NCI-H82 (cell line): Measurements from ENCODE around the gene VWA5B1.
"Not testable (repeated sequence)": the region's sequence is repeated elsewhere in the genome, so short reads cannot be mapped to it uniquely, and the experiment has no call there.

Source experiments
- DNase-seq: peaks from one replicate; lab custom pipeline; 2025; lab: John Stamatoyannopoulos, UW

VWA5B1 gene

GRCh38 chr1:20279509-20279908 lies 11.2 kb upstream of the VWA5B1 start:
- no peak for DNase-seq

- no peak for DNase-seq
Observed at GRCh38 chr1:20280341-20280740, 10.3 kb upstream of the VWA5B1 start.

- no peak for DNase-seq
Observed at GRCh38 chr1:20280906-20281305, 9.8 kb upstream of the VWA5B1 start.

- no peak for DNase-seq
Observed at GRCh38 chr1:20281801-20282200, 8.9 kb upstream of the VWA5B1 start.

- no peak for DNase-seq
Observed at GRCh38 chr1:20282533-20282932, 8.1 kb upstream of the VWA5B1 start.

- DNase-seq: no peak
Observed at GRCh38 chr1:20284046-20284445, 6.6 kb upstream of the VWA5B1 start.

GRCh38 chr1:20284625-20285024 lies 6.0 kb upstream of the VWA5B1 start:
- DNase-seq: no peak

GRCh38 chr1:20285510-20285909 lies 5.2 kb upstream of the VWA5B1 start:
- no peak for DNase-seq

- DNase-seq: not testable (repeated sequence)
Observed at GRCh38 chr1:20287696-20288095, 3.0 kb upstream of the VWA5B1 start.

- DNase-seq: no peak
Observed at GRCh38 chr1:20291645-20292084, 990 bp downstream of the VWA5B1 start.

GRCh38 chr1:20298626-20299025 lies 8.0 kb downstream of the VWA5B1 start:
- DNase-seq: no peak

GRCh38 chr1:20301463-20302107 lies 10.9 kb downstream of the VWA5B1 start:
- DNase-seq: no peak

- no peak for DNase-seq
Observed at GRCh38 chr1:20302108-20302471, 11.4 kb downstream of the VWA5B1 start.

- DNase-seq: no peak
Observed at GRCh38 chr1:20307026-20307425, 16.4 kb downstream of the VWA5B1 start.

- DNase-seq: no peak
Observed at GRCh38 chr1:20308569-20308968, 17.9 kb downstream of the VWA5B1 start.

GRCh38 chr1:20311289-20311688 lies 20.6 kb downstream of the VWA5B1 start:
- DNase-seq: no peak

- DNase-seq: no peak
Observed at GRCh38 chr1:20312310-20312709, 21.6 kb downstream of the VWA5B1 start.

GRCh38 chr1:20312818-20313217 lies 22.1 kb downstream of the VWA5B1 start:
- DNase-seq: no peak

- DNase-seq: no peak
Observed at GRCh38 chr1:20317471-20317870, 26.8 kb downstream of the VWA5B1 start.

GRCh38 chr1:20318521-20318920 lies 27.8 kb downstream of the VWA5B1 start:
- DNase-seq: no peak

- no peak for DNase-seq
Observed at GRCh38 chr1:20318971-20319370, 28.3 kb downstream of the VWA5B1 start.

GRCh38 chr1:20319456-20320220 lies 29.0 kb downstream of the VWA5B1 start:
- no peak for DNase-seq

GRCh38 chr1:20320704-20321103 lies 30.0 kb downstream of the VWA5B1 start:
- peak; percentile 38 for DNase-seq

GRCh38 chr1:20321573-20321972 lies 30.9 kb downstream of the VWA5B1 start:
- no peak for DNase-seq
